Activated B cell treated with CpG ODN at 0.5 μM for 24 hours (primary cell): ENCODE data around the gene DNAH1. TPM values are rescaled to one million over a fixed set of nuclear protein-coding genes. Genes with fewer than 3 reads are reported as not detected.
A peak's percentile ranks its signal among the peaks of the same experiment; 100 is the strongest.

Experiments used
- ATAC-seq: fragments of 200-7000 bp; cut with Tn5 transposase; one replicate; pipeline ENCODE4 v1.10.0; 2021; ENCODE audit warnings: low read depth, mild to moderate bottlenecking, moderate library complexity
- CTCF ChIA-PET: fragments of 350-600 bp; sonication (Branson Sonifier 250); formaldehyde crosslinking; loops from one replicate; lab custom pipeline; 2021; ENCODE audit warnings: antibody characterized with exemption; lab: Charles Lee
- POLR2A ChIA-PET: fragments of 350-600 bp; sonication (Branson Sonifier 250); formaldehyde crosslinking; loops from one replicate; lab custom pipeline; 2021; ENCODE audit warnings: antibody characterized with exemption; lab: Charles Lee
- DNase-seq: peaks from one replicate; pipeline ENCODE4 v3.0.0; 2022
- H3K27ac Mint-ChIP-seq: one replicate; pipeline ENCODE4 v1.8.0; 2020; ENCODE audit warnings: mixed read lengths
- H3K27me3 Mint-ChIP-seq: one replicate; pipeline ENCODE4 v1.8.0; 2021; ENCODE audit warnings: mixed read lengths
- H3K36me3 Mint-ChIP-seq: one replicate; pipeline ENCODE4 v1.8.0; 2021; ENCODE audit warnings: low read depth, mixed read lengths
- H3K4me1 Mint-ChIP-seq: one replicate; pipeline ENCODE4 v1.8.0; 2021; ENCODE audit warnings: mixed read lengths
- H3K4me3 Mint-ChIP-seq: one replicate; pipeline ENCODE4 v1.8.0; 2020; ENCODE audit warnings: mild to moderate bottlenecking, mixed read lengths
- H3K9me3 Mint-ChIP-seq: one replicate; pipeline ENCODE4 v1.8.0; 2020; ENCODE audit warnings: mixed read lengths
- intact Hi-C: fragments of 100-400 bp; cut with micrococcal nuclease; formaldehyde crosslinking; loops from one replicate; pipeline ENCODE4 v1.15.1; 2024
- total RNA-seq: library from RNA; stranded (reverse); gene quantifications from 2 replicates; pipeline ENCODE4 v1.2.3, GENCODE V29; 2022
- TF ChIP-seq, protein P1 (sequence below): fragments of 200-600 bp; IDR thresholded peaks from one replicate; pipeline ENCODE4 v1.8.0; 2022; ENCODE audit warnings: antibody characterized with exemption, mild to moderate bottlenecking

The DNAH1 gene
- total RNA-seq, 1 donor from 2014 or later: 25.8 TPM

DNA sequence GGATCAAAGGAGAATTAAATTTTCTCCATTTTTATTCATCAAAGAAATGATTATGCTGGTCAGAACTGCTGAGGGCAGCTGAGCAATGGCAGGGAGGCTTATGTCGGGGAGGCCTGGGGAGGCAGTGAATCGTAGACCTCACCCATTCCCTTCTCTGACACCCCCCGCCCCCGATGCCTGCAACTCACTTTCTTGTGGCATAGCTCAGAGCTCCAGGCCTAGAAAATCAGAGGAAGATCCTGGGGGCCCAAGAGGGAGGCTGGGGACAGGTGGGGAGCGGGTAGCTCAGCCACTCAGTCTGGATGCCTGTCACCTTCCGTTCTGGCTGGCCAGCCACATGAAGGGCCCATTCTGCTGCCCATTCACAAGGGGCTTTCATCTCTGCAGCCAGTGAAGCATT, 1.1 kb upstream of the DNAH1 start:
- intact Hi-C loops: loop anchor here (10.0 kb wide), 1 partner anchor 260 kb away; the partner anchor contains the start of gene DUSP7
- Mint-ChIP-seq H3K27me3 (no peaks in the 10 kb centered on the region), H3K9me3 (no peaks in the 10 kb centered on the region), H3K4me1 (peaks cover 70% of the 10 kb centered on the region), H3K27ac (no peak overlapping the region), H3K36me3 (peaks cover under 1% of the 10 kb centered on the region), H3K4me3 (no peak overlapping the region)
- POLR2A ChIA-PET: interaction anchor here (0.6 to 1.1 kb wide), 3 partner anchors 13 to 90 kb away, joined by 3 to 4 read pairs (median 3); partner anchors contain the start of gene GLYCTK
- ATAC-seq: no peak
- CTCF ChIA-PET: interaction anchor here (3.2 kb wide), 1 partner anchor 24 kb away, joined by 15 read pairs; no protein-coding TSS in a partner anchor
- DNase-seq: no peak
- TF ChIP-seq, protein P1, sequence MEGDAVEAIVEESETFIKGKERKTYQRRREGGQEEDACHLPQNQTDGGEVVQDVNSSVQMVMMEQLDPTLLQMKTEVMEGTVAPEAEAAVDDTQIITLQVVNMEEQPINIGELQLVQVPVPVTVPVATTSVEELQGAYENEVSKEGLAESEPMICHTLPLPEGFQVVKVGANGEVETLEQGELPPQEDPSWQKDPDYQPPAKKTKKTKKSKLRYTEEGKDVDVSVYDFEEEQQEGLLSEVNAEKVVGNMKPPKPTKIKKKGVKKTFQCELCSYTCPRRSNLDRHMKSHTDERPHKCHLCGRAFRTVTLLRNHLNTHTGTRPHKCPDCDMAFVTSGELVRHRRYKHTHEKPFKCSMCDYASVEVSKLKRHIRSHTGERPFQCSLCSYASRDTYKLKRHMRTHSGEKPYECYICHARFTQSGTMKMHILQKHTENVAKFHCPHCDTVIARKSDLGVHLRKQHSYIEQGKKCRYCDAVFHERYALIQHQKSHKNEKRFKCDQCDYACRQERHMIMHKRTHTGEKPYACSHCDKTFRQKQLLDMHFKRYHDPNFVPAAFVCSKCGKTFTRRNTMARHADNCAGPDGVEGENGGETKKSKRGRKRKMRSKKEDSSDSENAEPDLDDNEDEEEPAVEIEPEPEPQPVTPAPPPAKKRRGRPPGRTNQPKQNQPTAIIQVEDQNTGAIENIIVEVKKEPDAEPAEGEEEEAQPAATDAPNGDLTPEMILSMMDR: no peak

DNA sequence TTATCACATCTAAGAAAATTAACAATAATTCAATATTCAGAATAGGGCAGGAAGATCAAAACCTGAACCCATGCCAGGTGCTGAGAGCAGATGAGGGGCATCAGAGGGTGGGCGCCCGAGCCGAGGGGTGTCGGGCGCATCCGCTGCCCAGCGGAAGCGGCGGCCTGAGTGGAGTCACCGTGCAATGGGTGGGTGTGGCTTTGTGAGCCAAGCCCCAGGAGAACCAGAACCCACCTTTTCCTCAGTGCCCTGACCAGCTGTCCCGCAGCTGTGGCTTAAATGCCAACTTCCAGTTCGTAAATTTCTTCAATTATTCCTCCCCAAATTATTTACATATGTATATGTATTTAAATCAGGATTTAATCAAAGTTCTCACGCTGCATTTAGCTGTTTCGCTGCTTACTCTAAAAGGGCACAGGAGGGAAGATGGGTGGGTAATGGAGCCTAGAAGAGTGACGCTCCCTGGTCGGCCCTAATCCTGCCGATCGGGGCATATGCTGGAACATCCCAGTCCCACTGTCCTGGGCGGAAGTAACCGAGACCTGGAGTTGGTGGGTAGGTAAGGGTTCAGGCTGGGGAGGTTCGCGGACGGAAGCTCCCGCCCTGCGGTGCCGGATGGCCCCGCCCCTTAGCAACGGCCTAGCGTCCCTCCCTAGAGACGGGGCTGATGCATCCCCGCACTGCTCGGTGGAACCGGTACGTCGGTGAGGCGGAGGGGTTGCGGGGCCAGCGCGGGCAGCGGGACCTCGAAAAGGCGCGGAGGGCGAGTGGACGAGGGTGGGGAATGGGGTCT, 1.3 kb downstream of the DNAH1 start:
- Mint-ChIP-seq H3K27me3 (no peaks in the 10 kb centered on the region), H3K4me3 (peak overlapping the region; percentile 74), H3K27ac (peak overlapping the region; percentile 53), H3K36me3 (no peaks in the 10 kb centered on the region), H3K4me1 (peaks cover 49% of the 10 kb centered on the region), H3K9me3 (no peaks in the 10 kb centered on the region)
- TF ChIP-seq, protein P1: no peak
- POLR2A ChIA-PET: interaction anchor here (0.9 to 2.0 kb wide), 6 partner anchors 20 to 219 kb away, joined by 3 to 8 read pairs (median 5); partner anchors contain the start of genes GLYCTK, TLR9, TWF2 and UQCC5
- intact Hi-C loops: loop anchor here (1.0 to 10.0 kb wide), 4 partner anchors 15 to 263 kb away; partner anchors contain the start of genes DUSP7 and WDR82
- DNase-seq (peak; percentile 62), ATAC-seq (peak; percentile 70)
- CTCF ChIA-PET: interaction anchor here (0.8 to 0.9 kb wide), 2 partner anchors 25 to 129 kb away, joined by 3 read pairs; no protein-coding TSS in a partner anchor

DNA sequence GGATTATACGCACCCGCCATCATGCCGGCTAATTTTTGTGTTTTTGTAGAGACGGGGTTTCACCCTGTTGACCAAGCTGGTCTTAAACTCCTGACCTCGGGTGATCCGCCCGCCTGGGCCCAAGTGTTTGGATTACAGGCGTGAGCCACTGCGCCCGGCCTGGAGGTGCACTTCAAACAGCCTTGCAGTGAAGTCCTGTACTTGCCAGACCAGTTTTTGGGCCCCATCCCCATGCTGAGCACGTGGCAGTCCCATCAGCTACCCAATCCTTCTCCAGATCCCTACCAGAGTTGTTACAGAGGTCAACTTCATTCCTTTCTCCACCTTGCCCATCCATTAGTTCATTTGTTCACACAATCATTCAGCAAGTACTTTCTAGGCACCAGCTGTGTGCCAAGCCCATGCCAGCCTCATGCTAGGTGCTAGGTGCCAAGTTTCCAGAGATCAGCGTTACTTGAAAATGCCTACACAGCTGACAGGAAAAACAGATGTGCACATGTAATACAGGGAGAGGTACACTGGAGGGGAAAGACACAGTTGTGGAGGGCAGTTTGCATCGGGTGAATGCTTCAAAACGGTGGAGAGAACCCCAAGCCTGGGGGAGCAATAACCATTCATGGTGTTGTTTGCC, 2.2 kb downstream of the DNAH1 start:
- peaks cover 4% of the 10 kb centered on the region for H3K36me3 Mint-ChIP-seq
- ATAC-seq: no peak
- H3K27me3 Mint-ChIP-seq: no peaks in the 10 kb centered on the region
- H3K9me3 Mint-ChIP-seq: no peaks in the 10 kb centered on the region
- no peak for DNase-seq
- CTCF ChIA-PET: interaction anchor here (0.9 to 1.8 kb wide), 2 partner anchors 20 to 128 kb away, joined by 3 to 6 read pairs; no protein-coding TSS in a partner anchor
- TF ChIP-seq, protein P1: no peak
- intact Hi-C loops: loop anchor here (10.0 kb wide), 1 partner anchor 264 kb away; the partner anchor contains the start of gene DUSP7
- POLR2A ChIA-PET: interaction anchor here (0.7 to 2.0 kb wide), 6 partner anchors 19 to 218 kb away, joined by 3 to 8 read pairs (median 5); partner anchors contain the start of genes GLYCTK, TLR9, UQCC5 and WDR82
- H3K27ac Mint-ChIP-seq: no peak overlapping the region
- peaks cover 40% of the 10 kb centered on the region for H3K4me1 Mint-ChIP-seq
- no peak overlapping the region for H3K4me3 Mint-ChIP-seq

DNA sequence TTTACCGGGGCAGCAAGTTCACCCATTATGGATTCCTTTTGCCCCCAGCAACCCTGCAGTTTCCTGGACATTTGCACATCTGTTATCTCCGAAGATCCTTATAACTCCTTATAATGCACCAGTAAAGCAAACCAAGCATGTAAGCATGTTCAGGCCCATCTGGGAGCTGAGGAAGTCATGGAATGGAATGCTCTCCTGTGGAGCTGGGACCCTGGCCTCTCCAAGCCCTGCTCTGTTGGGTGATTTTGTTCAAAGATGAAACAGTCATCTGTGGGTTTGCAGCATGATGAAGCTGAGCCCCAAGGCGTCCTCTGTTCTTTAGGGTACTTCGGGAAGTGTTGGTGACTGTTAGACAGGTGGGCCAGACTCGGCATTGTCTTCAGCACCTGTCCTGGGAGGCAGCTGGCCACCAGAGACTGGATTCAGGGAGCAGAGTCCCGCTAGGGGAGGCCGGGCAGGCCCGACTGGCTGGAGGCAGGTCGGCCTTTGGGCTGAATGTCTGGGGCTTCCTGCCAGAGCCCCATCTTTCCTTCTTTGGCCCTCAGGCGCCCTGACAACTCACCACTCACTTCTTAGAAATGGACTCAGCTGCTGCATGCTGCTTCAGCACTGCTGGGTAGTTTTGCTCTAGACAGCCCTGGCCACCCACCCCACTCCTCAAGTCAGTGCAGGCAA, 3.9 kb downstream of the DNAH1 start:
- no peak for ATAC-seq
- Mint-ChIP-seq H3K27ac (no peak overlapping the region), H3K4me3 (no peak overlapping the region), H3K36me3 (peaks cover 4% of the 10 kb centered on the region), H3K4me1 (peaks cover 23% of the 10 kb centered on the region), H3K27me3 (no peaks in the 10 kb centered on the region), H3K9me3 (no peaks in the 10 kb centered on the region)
- POLR2A ChIA-PET: interaction anchor here (1.2 kb wide), 1 partner anchor 42 kb away, joined by 4 read pairs; the partner anchor contains the start of gene WDR82
- TF ChIP-seq, protein P1: no peak
- CTCF ChIA-PET: no interaction called here
- no peak for DNase-seq
- intact Hi-C loops: loop anchor here (10.0 kb wide), 1 partner anchor 265 kb away; the partner anchor contains the start of gene DUSP7
